GM21390 (cell line): ENCODE data around the gene VGLL4.
A peak's percentile ranks its signal among the peaks of the same experiment; 100 is the strongest.
"Not testable (repeated sequence)": the region's sequence is repeated elsewhere in the genome, so short reads cannot be mapped to it uniquely, and the experiment has no call there.

Experiments used
- ATAC-seq: cut with Tn5 transposase; IDR thresholded peaks from one replicate; pipeline ENCODE4 v1.9.1; 2021; ENCODE audit not compliant: unreplicated experiment

VGLL4 gene

GRCh38 chr3:11643605-11644087, at the start of gene VGLL4:
Gene VGLL4, minus strand, starts transcription at chr3:11643915. Its CDS starts 397 bp downstream, at chr3:11643518.
- peak; percentile 67 for ATAC-seq

- no peak for ATAC-seq
Observed at GRCh38 chr3:11692532-11692813, 48.8 kb upstream of the VGLL4 start.

- ATAC-seq, result no peak
Observed at GRCh38 chr3:11691767-11692531, 48.2 kb upstream of the VGLL4 start.

GRCh38 chr3:11690863-11691766, 47.4 kb upstream of the VGLL4 start:
- no peak for ATAC-seq

DNA sequence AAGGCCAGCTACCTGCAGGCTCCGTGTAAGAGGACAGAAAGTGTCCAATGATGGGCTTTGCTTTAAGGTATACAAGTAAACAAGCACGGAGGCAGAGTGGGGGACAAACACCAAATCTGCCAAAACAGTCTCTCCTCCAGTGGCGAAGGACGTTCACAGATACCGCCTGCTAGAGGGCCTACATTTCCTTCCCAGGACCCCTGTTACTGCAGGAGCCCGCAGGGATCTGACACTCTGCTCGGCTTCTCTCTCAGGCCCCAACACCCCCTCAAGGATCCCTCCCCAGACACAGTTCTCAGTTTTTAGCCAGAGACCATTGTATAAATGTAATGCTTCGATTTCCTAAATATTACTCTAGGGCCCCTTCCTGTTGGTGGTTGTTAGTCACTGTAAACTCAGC, 46.0 kb upstream of the VGLL4 start:
- ATAC-seq, result no peak

DNA sequence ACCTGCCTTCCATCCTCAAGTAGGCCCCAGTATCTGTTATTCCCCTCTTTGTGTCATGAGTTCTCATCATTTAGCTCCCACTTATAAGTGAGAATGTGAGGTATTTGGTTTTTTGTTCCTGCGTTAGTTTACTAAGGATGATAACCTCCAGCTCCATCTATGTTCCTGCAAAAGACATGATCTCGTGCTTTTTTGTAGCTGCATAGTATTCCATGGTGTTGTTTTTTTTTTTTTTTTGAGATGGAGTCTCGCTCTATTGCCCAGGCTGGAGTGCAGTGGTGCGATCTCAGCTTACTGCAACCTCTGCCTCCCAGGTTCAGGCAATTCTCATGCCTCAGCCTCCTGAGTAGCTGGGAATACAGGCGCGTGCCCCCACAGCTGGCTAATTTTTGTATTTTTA, 41.3 kb upstream of the VGLL4 start:
- not testable (repeated sequence) for ATAC-seq

DNA sequence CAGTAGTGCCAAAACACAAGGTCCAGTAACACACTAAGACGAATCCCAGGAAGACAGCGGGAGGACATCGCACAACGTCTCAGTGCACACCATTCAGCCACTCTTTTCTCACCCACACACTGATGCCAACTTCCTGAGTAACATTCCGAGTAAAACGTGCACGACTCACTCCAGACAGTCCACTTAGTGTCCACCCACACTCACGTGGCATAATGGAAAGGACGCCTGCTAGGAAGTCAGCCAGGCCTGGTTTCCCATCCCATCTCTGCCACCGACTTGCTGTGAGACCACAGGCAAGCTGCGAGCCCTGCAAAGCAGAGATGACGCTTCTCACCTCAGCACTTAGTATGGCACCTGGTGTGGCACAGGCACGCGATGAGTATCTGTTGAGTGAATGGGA, 36.8 kb upstream of the VGLL4 start:
- no peak for ATAC-seq

DNA sequence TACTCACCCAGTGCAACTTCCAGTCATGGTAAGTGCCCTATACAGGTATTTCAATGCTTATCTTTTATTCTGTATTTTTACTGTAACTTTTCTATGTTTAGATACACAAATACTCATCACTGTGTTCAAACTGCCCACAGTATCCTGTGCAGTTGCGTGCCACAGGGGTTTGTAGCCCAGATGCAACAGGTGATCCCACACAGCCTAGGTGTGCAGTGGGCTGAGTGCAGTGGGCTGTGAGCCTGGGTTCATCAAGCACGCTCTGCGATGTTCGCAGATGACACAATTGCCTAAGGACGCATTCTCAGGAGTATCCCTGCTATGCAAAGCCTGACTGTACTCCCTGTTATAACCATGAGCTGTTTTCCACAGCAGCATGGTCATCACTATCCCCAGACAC, 36.2 kb upstream of the VGLL4 start:
- ATAC-seq, result no peak

DNA sequence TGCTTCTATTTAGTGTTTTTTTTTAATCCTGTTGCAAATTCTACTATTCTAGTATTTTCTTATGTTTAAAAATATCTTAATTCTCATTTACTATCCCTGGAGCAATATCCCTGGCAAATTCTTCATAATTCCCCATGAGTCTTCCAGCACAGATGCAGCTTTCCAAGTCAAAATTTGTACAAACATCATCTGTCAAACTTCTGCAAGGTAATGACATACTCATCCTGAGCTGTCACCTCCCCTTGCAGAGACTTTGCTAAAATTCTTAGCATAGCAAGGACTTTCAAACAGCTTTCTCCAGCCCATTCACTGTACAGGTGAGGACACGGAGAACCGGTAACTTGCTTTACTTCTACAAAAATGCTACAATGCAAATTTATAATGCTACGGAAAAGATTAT, 28.6 kb upstream of the VGLL4 start:
- ATAC-seq, result no peak

DNA sequence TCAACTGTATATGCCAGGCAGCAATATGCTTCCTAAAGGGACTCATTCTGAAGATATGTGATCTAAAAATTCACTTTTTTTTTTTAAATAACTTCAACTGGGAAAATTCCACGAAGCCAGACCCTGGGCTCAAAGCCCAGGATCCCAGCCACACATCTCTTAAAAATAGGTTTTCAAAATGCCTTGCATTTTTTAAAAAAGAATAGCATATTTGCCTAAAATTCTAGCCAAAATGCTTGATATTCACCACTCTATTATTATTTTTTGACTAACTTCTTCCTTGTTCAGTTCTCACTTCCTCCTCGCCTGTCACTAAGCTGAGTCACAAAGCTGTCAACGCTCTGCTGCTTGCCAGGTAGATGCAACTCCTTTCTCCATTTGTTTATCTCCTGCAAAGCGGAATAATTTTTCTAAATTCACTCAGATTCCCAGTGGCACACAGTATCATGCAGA, 28.0 kb upstream of the VGLL4 start:
- peak; percentile 90 for ATAC-seq

- ATAC-seq, result no peak
Observed at GRCh38 chr3:11668243-11669235, 24.8 kb upstream of the VGLL4 start.

DNA sequence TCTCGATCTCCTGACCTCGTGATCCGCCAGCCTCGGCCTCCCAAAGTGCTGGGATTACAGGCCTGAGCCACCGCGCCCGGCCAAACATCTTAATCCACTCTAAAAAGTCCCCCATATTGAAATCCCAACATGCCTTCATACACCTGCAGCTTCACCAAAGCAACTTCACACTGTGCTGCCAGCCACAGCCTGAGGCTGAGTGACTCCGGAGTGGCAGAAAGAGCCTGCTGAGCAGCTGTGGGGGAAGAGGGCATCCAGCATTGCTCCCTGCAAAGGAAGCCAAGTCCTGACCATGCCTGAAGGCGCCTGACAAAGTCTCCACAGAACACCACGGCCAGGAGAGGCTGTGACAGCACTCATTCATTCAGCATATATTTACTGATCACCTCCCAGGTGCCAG, 21.6 kb upstream of the VGLL4 start:
- ATAC-seq, result no peak

- ATAC-seq, result no peak
Observed at GRCh38 chr3:11662392-11662990, 18.8 kb upstream of the VGLL4 start.

GRCh38 chr3:11661827-11662226, 18.1 kb upstream of the VGLL4 start:
- ATAC-seq, result no peak

DNA sequence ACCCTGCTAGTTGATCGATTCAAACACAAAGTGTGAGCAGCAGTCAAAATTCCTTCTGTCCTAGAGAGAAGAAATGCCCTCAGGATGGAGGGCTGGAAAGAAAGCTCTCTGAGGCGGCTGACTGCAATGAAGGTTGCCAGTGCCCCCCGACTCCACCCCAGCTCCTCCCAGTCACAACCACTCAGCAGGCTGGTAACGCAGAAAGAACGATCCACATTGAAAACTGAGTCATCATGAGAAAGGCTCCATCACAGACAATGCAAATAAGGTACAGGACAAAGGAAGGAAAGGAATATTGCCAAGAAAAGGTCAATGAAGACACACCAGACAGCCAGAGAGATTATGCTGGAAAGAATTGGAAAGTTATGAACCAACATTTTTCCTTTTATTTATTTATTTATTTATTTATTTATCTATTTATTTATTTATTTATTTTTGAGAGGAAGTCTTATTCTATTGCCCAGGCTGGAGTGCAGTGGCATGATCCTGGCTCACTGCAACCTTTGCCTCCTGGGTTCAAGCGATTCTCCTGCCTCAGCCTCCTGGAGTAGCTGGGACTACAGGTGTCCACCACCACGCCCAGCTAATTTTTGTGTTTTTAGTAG, 17.4 kb upstream of the VGLL4 start:
- no peak for ATAC-seq

- no peak for ATAC-seq
Observed at GRCh38 chr3:11660242-11660641, 16.5 kb upstream of the VGLL4 start.

GRCh38 chr3:11658180-11658579, 14.5 kb upstream of the VGLL4 start:
- no peak for ATAC-seq

DNA sequence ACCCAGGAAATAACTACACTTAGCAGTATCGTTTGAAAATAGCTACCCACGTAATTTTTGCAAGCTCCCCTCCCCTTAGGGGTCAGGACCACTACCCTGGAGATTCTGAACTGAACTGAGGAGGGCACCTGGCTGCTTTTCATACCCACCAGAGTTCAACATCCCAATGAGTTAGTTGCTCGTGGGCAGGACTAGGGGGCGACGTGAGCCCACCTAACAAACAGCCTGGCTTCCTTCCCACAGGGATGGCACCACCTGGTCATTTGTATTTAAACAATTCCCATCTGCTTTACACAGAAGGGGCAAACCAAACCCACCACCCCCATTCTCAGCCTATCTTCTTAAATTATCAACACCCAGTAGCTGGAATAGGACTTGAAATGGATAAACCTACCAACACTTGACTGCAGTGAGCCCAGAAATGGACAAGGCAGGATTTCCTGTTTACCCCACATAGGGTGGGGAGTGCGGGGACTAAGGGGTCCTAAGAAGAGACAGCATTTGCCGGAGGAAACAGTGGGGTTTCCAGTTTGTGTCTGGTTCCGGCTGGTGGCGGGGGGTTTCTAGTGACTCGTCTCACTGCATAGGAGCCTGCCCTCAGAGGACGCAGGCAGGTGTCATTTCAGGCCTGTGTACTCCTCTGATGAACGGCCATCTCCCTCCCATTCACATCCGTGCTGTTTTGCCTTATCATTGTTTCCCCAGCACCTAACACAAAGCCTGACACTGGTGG, 11.6 kb upstream of the VGLL4 start:
- no peak for ATAC-seq

DNA sequence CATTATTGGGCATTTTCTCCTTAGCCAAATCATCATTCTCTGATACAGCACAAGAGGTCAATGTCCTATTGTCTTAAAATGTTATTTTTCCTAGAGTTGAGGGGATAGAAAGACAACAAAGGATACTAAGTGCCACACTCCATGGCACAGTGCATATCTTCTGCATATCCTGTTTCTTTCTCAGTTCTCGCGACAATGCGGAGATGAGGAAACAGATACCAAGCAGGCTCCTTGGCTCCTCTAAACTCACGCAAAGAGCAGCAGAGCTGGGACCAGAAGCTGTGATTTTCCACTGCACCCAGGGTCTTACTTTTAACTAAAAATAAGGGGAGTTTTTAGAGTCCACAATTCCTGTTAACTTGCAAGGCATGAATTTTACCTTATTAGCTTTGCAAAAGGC, 10.5 kb upstream of the VGLL4 start:
- no peak for ATAC-seq
